Right lobe of liver (tissue), 6 donors: ENCODE measurements around the gene ELANE. TPM values are rescaled to one million over a fixed set of nuclear protein-coding genes. Genes with fewer than 3 reads are reported as not detected.

Source experiments
- ATAC-seq, 4 donors: fragments of 200-7000 bp; cut with Tn5 transposase; one replicate each; pipeline ENCODE4 v1.9.1; 2020; ENCODE audit warnings: mild to moderate bottlenecking in 4 of 4, moderate library complexity in 4 of 4
- DNase-seq, 3 donors: peaks; one replicate each; pipeline ENCODE4 v3.0.0-alpha.2; 2020
- H3K27ac ChIP-seq, 3 donors: fragments of 200-600 bp; one replicate each; pipeline ENCODE4 v1.8.0; 2022
- H3K27me3 ChIP-seq, 2 donors: fragments of 200-600 bp; one replicate each; pipeline ENCODE4 v1.8.0; 2022
- H3K36me3 ChIP-seq, 4 donors: fragments of 200-600 bp; sonication (generic) in 1 of 4; one replicate each; pipeline versions ENCODE4 v1.5.1 to v1.8.0; 2017 to 2022; ENCODE audit warnings: control low read depth in 1 of 4
- H3K4me1 ChIP-seq, 4 donors: fragments of 200-600 bp; sonication (generic) in 1 of 4; one replicate each; pipeline versions ENCODE4 v1.5.1 to v1.8.0; 2017 to 2022; ENCODE audit warnings: control low read depth in 1 of 4
- H3K4me3 ChIP-seq, 3 donors: fragments of 200-600 bp; one replicate each; pipeline ENCODE4 v1.8.0; 2022
- H3K9me3 ChIP-seq, 4 donors: fragments of 200-600 bp; sonication (generic) in 1 of 4; one replicate each; pipeline versions ENCODE4 v1.5.1 to v1.8.0; 2017 to 2022; ENCODE audit warnings: control low read depth in 1 of 4
- CTCF ChIP-seq, 4 donors: fragments of 200-600 bp in 3 of 4; fragments of 450-650 bp in 1 of 4; IDR thresholded peaks; one replicate each; pipeline versions ENCODE4 v1.5.1 to v1.8.0; 2016 to 2022; ENCODE audit warnings: antibody characterized with exemption in 4 of 4, mild to moderate bottlenecking in 2 of 4
- POLR2A ChIP-seq: fragments of 450-650 bp; IDR thresholded peaks from one replicate; pipeline ENCODE4 v1.6.1; 2017; ENCODE audit warnings: antibody characterized with exemption, mild to moderate bottlenecking
- WGBS: methylation state at CpG from one replicate; pipeline ENCODE4 v1.1.6; 2018; ENCODE audit warnings: low coverage, low lambda C conversion rate; ENCODE audit not compliant: insufficient coverage; ENCODE audit errors: missing lambda C conversion rate; 5-methylcytosine and 5-hydroxymethylcytosine counted together
- intact Hi-C, 2 donors: fragments of 100-400 bp; cut with DNase I; formaldehyde crosslinking; loops; one replicate each; pipeline versions ENCODE4 v1.11.2 to v1.14.1; 2022
- total RNA-seq, 6 experiments: library from RNA; depleted of rRNA in 2 of 6; stranded (reverse); fragments of >200 nt in 2 of 6; fragmentation: NEBNext Ultra II Directional in 3 of 6; extraction: Animal tissue kit (Norgen Biotek cat#: 25700) in 3 of 6; gene quantifications; one replicate each; pipeline versions ENCODE4 v1.1.0 to v1.2.4, GENCODE V29; 2016 to 2023
- donor health status: DM: no; HTN: yes; CAD: no.
- donor health status: DM: no; HTN: no; CAD: no.
- donor health status: DM: no; HTN: no; CAD: no.
- donor health status: DM: no; HTN: yes; CAD: no.
- donor health status: DM: no; HTN: yes; CAD: no.

The ELANE gene
- total RNA-seq, 6 experiments from 2014 or later = 0.59 to 4.2 (median 3.3) TPM; not detected in 3

DNA sequence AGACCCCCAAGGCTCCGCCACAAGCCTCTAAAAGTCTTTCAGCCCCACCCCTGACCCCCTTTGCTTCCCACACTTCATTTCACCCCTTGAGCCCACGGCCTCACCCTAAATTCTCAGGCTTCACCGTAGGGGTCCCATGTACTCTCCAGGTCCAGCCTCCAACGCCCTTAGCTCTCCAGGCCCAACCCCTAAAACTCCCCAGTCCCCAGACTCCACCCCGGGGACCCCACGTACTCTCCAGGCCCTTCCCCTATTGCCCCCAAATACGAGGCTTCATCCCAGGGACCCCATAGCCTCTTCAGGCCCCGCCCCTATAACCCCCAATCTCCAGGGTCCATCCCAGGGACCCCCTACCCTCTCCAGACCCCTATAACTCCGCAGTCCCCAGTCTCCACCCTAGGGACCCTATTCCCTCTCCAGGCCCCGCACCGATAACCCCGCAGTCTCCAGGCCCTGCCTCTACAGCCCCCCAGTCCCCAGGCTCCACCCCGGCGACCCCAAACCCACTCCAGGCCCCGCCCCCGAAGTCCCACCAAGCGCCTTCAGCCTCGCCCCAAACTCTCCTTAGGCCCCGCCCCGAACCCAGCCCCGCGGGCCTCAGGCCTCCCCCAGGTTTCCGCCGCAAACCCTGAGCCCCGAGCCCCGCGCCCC is 40.3 kb downstream of the ELANE start:
- no peak for ATAC-seq
- no peak for TF ChIP-seq CTCF (IDR thresholded peaks at IDR 0.05)
- no peak for TF ChIP-seq POLR2A
- Histone ChIP-seq H3K9me3 (no peaks in the 10 kb centered on the region), H3K27ac (peak overlapping the region in 2 of 3 donors; percentile 89 to 90), H3K36me3 (peaks cover 0 to 9% (median under 1%) of the 10 kb centered on the region in 4 donors), H3K27me3 (no peaks in the 10 kb centered on the region), H3K4me3 (peak overlapping the region; percentile 72 to 94 (median 86)), H3K4me1 (no peaks in the 10 kb centered on the region)
- WGBS = 5% methylated on average over 23 of the region's 27 CpGs
- DNase-seq = no peak
- intact Hi-C loops = no loop called here

DNA sequence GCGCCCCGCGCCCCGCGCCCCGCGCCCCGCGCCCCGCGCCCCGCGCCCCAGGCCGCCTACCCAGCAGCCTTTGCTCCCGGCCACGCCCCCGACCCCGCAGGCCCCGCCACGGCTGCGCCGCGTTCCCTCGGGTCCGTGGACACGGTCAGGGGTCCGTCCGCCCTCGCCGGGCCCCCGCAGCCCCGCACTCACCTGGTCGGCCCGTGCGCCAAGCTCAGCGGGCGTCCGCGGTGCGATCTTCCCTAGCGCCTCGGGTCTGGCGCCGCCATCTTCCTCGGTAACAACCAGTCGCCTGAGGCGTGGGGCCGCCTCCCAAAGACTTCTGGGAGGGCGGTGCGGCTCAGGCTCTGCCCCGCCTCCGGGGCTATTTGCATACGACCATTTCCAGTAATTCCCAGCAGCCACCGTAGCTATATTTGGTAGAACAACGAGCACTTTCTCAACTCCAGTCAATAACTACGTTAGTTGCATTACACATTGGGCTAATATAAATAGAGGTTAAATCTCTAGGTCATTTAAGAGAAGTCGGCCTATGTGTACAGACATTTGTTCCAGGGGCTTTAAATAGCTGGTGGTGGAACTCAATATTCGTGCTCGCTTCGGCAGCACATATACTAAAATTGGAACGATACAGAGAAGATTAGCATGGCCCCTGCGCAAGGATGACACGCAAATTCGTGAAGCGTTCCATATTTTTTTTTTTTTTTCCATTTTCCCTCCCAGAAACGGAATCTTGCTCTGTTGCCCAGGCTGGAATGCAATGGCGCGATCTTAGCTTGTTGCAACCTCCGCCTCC is 41.0 kb downstream of the ELANE start, which contains the start of the genes MED16 and RNU6-9:
TSS of gene MED16 (minus strand) at position 294 of the 796 bp plus-strand sequence. CDS start 2,056 bp downstream, outside the sequence.
TSS of gene RNU6-9 (plus strand) at position 591 of the 796 bp plus-strand sequence.
- H3K4me1 ChIP-seq = no peaks in the 10 kb centered on the region
- TF ChIP-seq CTCF (IDR thresholded peaks at IDR 0.05) (no peak), POLR2A (peak; percentile 45)
- ATAC-seq (peak; percentile 95 to 99 (median 97)), DNase-seq (peak; percentile 91 to 94 (median 92))
- H3K4me3 ChIP-seq = peak within 1 kb of the TSS; percentile 72 to 94 (median 86)
- H3K27ac ChIP-seq = peak within 1 kb of the TSS; percentile 89 to 91 (median 90)
- H3K27me3 ChIP-seq = no peaks in the 10 kb centered on the region
- 2% methylated on average over 19 of the region's 69 CpGs for WGBS
- intact Hi-C loops = no loop called here
- no peaks in the 10 kb centered on the region for H3K9me3 ChIP-seq
- H3K36me3 ChIP-seq = peaks cover 0 to 10% (median under 1%) of the 10 kb centered on the region in 4 donors

- Histone ChIP-seq H3K27ac (no peak overlapping the region), H3K4me3 (no peak overlapping the region), H3K27me3 (no peaks in the 10 kb centered on the region), H3K4me1 (no peaks in the 10 kb centered on the region), H3K9me3 (no peaks in the 10 kb centered on the region), H3K36me3 (peaks cover 0 to 6% (median 0%) of the 10 kb centered on the region in 4 donors)
- no peak for TF ChIP-seq POLR2A
- no peak for TF ChIP-seq CTCF (IDR thresholded peaks at IDR 0.05)
- no peak for DNase-seq
- WGBS = 93% methylated on average over 8 of the region's 10 CpGs
- ATAC-seq = no peak
- intact Hi-C loops = no loop called here
These were observed 44.3 kb downstream of the ELANE start for GRCh38 chr19:896434-896833.

- intact Hi-C loops = no loop called here
- Histone ChIP-seq H3K27ac (no peak overlapping the region), H3K27me3 (no peaks in the 10 kb centered on the region), H3K9me3 (no peaks in the 10 kb centered on the region), H3K4me3 (no peak overlapping the region), H3K4me1 (peaks cover 0 to 2% (median 0%) of the 10 kb centered on the region in 4 donors), H3K36me3 (peaks cover 0 to 6% (median 0%) of the 10 kb centered on the region in 4 donors)
- DNase-seq (no peak), ATAC-seq (no peak)
- no peak for TF ChIP-seq POLR2A
- no peak for TF ChIP-seq CTCF (IDR thresholded peaks at IDR 0.05)
- WGBS = 88% methylated on average over 9 of the region's 11 CpGs
These were observed 44.9 kb downstream of the ELANE start for GRCh38 chr19:896999-897398.
